Stimulated activated naive B cell treated with anti-CD40 and anti-IgM and Interleukin-4, amounts not matched to agents 10 μg/mL and 1 μg/mL and 100 μg/mL, for 72 hours (primary cell): ENCODE data around the gene TFR2.

Experiments used
- ATAC-seq, 2 donors: fragments of 150-1000 bp; cut with Tn5 transposase; replicated peaks; 2 replicates each; pipeline ENCODE4 v1.10.0; 2021; ENCODE audit warnings: moderate library complexity in 1 of 2
- DNase-seq: peaks from one replicate; pipeline ENCODE4 v3.0.0; 2021
- H3K27ac Mint-ChIP-seq: one replicate; pipeline ENCODE4 v1.8.0; 2022; ENCODE audit warnings: mild to moderate bottlenecking, mixed read lengths
- H3K27me3 Mint-ChIP-seq, 2 donors: one replicate each; pipeline ENCODE4 v1.8.0; 2022; ENCODE audit warnings: mixed read lengths in 2 of 2
- H3K36me3 Mint-ChIP-seq, 2 donors: one replicate each; pipeline ENCODE4 v1.8.0; 2022; ENCODE audit warnings: mixed read lengths in 2 of 2, mild to moderate bottlenecking in 1 of 2
- H3K4me1 Mint-ChIP-seq, 2 donors: one replicate each; pipeline ENCODE4 v1.8.0; 2022; ENCODE audit warnings: mixed read lengths in 2 of 2, mild to moderate bottlenecking in 1 of 2
- H3K4me3 Mint-ChIP-seq, 2 donors: one replicate each; pipeline ENCODE4 v1.8.0; 2022; ENCODE audit warnings: mild to moderate bottlenecking in 2 of 2, mixed read lengths in 2 of 2, moderate library complexity in 1 of 2
- H3K9me3 Mint-ChIP-seq, 2 donors: one replicate each; pipeline ENCODE4 v1.8.0; 2022; ENCODE audit warnings: mixed read lengths in 2 of 2, mild to moderate bottlenecking in 1 of 2

Gene TFR2

GRCh38 chr7:100621554-100621953 lies 19.8 kb downstream of the TFR2 start:
- DNase-seq: no peak
- Mint-ChIP-seq H3K27ac (no peak overlapping the region), H3K9me3 (no peaks in the 10 kb centered on the region)

GRCh38 chr7:100620804-100621203 lies 20.5 kb downstream of the TFR2 start:
- ATAC-seq: no peak
- Mint-ChIP-seq H3K4me3 (no peak overlapping the region), H3K27ac (no peak overlapping the region), H3K9me3 (no peaks in the 10 kb centered on the region), H3K4me1 (no peaks in the 10 kb centered on the region), H3K36me3 (peaks cover 0 to 10% of the 10 kb centered on the region in 2 donors), H3K27me3 (no peaks in the 10 kb centered on the region)
- DNase-seq: no peak

More at GRCh38 chr7:100621554-100621953, 19.8 kb downstream of the TFR2 start:
- H3K4me1 Mint-ChIP-seq: peaks cover 1 to 4% of the 10 kb centered on the region in 2 donors
- peaks cover 0 to 10% of the 10 kb centered on the region in 2 donors for H3K36me3 Mint-ChIP-seq
- H3K27me3 Mint-ChIP-seq: no peaks in the 10 kb centered on the region
- no peak for ATAC-seq
- no peak overlapping the region for H3K4me3 Mint-ChIP-seq

GRCh38 chr7:100620239-100620638 lies 21.1 kb downstream of the TFR2 start:
- H3K27me3 Mint-ChIP-seq: no peaks in the 10 kb centered on the region
- H3K4me3 Mint-ChIP-seq: no peak overlapping the region
- DNase-seq (no peak), ATAC-seq (no peak)
- no peaks in the 10 kb centered on the region for H3K9me3 Mint-ChIP-seq
- H3K27ac Mint-ChIP-seq: no peak overlapping the region
- H3K4me1 Mint-ChIP-seq: no peaks in the 10 kb centered on the region
- peaks cover 0 to 11% of the 10 kb centered on the region in 2 donors for H3K36me3 Mint-ChIP-seq

GRCh38 chr7:100614308-100614861 lies 27.0 kb downstream of the TFR2 start:
- DNase-seq (no peak), ATAC-seq (no peak)
- H3K27me3 Mint-ChIP-seq: no peaks in the 10 kb centered on the region
- peaks cover 5 to 11% of the 10 kb centered on the region in 2 donors for H3K36me3 Mint-ChIP-seq
- no peaks in the 10 kb centered on the region for H3K9me3 Mint-ChIP-seq
- H3K27ac Mint-ChIP-seq: no peak overlapping the region
- H3K4me3 Mint-ChIP-seq: no peak overlapping the region
- peaks cover 8 to 13% of the 10 kb centered on the region in 2 donors for H3K4me1 Mint-ChIP-seq

- peak overlapping the region; percentile 56 for H3K27ac Mint-ChIP-seq
- no peak for ATAC-seq
- peak overlapping the region; percentile 78 to 97 for H3K4me3 Mint-ChIP-seq
- no peaks in the 10 kb centered on the region for H3K9me3 Mint-ChIP-seq
- H3K4me1 Mint-ChIP-seq: peaks cover 8 to 13% of the 10 kb centered on the region in 2 donors
- no peaks in the 10 kb centered on the region for H3K27me3 Mint-ChIP-seq
- DNase-seq: no peak
- peaks cover 5 to 11% of the 10 kb centered on the region in 2 donors for H3K36me3 Mint-ChIP-seq
These were observed 27.8 kb downstream of the TFR2 start for GRCh38 chr7:100613412-100614175.

GRCh38 chr7:100612730-100613390 lies 28.5 kb downstream of the TFR2 start:
- H3K9me3 Mint-ChIP-seq: no peaks in the 10 kb centered on the region
- H3K27me3 Mint-ChIP-seq: no peaks in the 10 kb centered on the region
- H3K36me3 Mint-ChIP-seq: peaks cover 5 to 11% of the 10 kb centered on the region in 2 donors
- ATAC-seq: peak; percentile 1 to 3
- peaks cover 8 to 13% of the 10 kb centered on the region in 2 donors for H3K4me1 Mint-ChIP-seq
- peak overlapping the region; percentile 66 for H3K27ac Mint-ChIP-seq
- H3K4me3 Mint-ChIP-seq: peak overlapping the region; percentile 78 to 97
- DNase-seq: no peak

- H3K9me3 Mint-ChIP-seq: no peaks in the 10 kb centered on the region
- peak within 1 kb of the TSS; percentile 97 to 99 for H3K4me3 Mint-ChIP-seq
- H3K27ac Mint-ChIP-seq: peak within 1 kb of the TSS; percentile 100
- H3K27me3 Mint-ChIP-seq: no peaks in the 10 kb centered on the region
- DNase-seq: peak; percentile 96
- peak; percentile 93 to 94 for ATAC-seq
- peaks cover 8 to 13% of the 10 kb centered on the region in 2 donors for H3K4me1 Mint-ChIP-seq
- peaks cover 5 to 11% of the 10 kb centered on the region in 2 donors for H3K36me3 Mint-ChIP-seq
These were observed 29.2 kb downstream of the TFR2 start, which contains the start of gene MOSPD3 for GRCh38 chr7:100611983-100612729. MOSPD3 (plus strand) TSS chr7:100612540; CDS start chr7:100612792, 252 bp downstream.

- Mint-ChIP-seq H3K27me3 (peaks cover 0 to 5% of the 10 kb centered on the region in 2 donors), H3K4me1 (peaks cover 18 to 23% of the 10 kb centered on the region in 2 donors), H3K4me3 (no peak overlapping the region), H3K9me3 (no peaks in the 10 kb centered on the region), H3K27ac (no peak overlapping the region), H3K36me3 (peaks cover 5 to 7% of the 10 kb centered on the region in 2 donors)
- DNase-seq (no peak), ATAC-seq (no peak)
These were observed 31.4 kb downstream of the TFR2 start for GRCh38 chr7:100609958-100610357.

GRCh38 chr7:100607111-100607510 lies 34.2 kb downstream of the TFR2 start:
- H3K27me3 Mint-ChIP-seq: peaks cover 0 to 5% of the 10 kb centered on the region in 2 donors
- no peak for ATAC-seq
- no peaks in the 10 kb centered on the region for H3K36me3 Mint-ChIP-seq
- no peaks in the 10 kb centered on the region for H3K9me3 Mint-ChIP-seq
- H3K4me3 Mint-ChIP-seq: no peak overlapping the region
- H3K4me1 Mint-ChIP-seq: peaks cover 18 to 23% of the 10 kb centered on the region in 2 donors
- DNase-seq: no peak
- H3K27ac Mint-ChIP-seq: no peak overlapping the region

- ATAC-seq (no peak), DNase-seq (no peak)
- H3K4me3 Mint-ChIP-seq: no peak overlapping the region
- H3K4me1 Mint-ChIP-seq: peaks cover 18 to 23% of the 10 kb centered on the region in 2 donors
- H3K27me3 Mint-ChIP-seq: peaks cover 0 to 5% of the 10 kb centered on the region in 2 donors
- H3K9me3 Mint-ChIP-seq: no peaks in the 10 kb centered on the region
- H3K36me3 Mint-ChIP-seq: no peaks in the 10 kb centered on the region
- H3K27ac Mint-ChIP-seq: no peak overlapping the region
These were observed 35.0 kb downstream of the TFR2 start for GRCh38 chr7:100606313-100606712.

- Mint-ChIP-seq H3K27ac (peak overlapping the region; percentile 59), H3K4me1 (peaks cover 18 to 23% of the 10 kb centered on the region in 2 donors), H3K9me3 (no peaks in the 10 kb centered on the region), H3K27me3 (peaks cover 0 to 5% of the 10 kb centered on the region in 2 donors), H3K36me3 (no peaks in the 10 kb centered on the region), H3K4me3 (peak overlapping the region; percentile 85 to 86)
- ATAC-seq (peak; percentile 38 to 47), DNase-seq (peak; percentile 11)
These were observed 36.1 kb downstream of the TFR2 start for GRCh38 chr7:100604976-100605911.

GRCh38 chr7:100604028-100604975 lies 37.0 kb downstream of the TFR2 start:
- Mint-ChIP-seq H3K27me3 (peaks cover 0 to 5% of the 10 kb centered on the region in 2 donors), H3K36me3 (no peaks in the 10 kb centered on the region)

More at GRCh38 chr7:100604028-100604975, 37.0 kb downstream of the TFR2 start:
- H3K27ac Mint-ChIP-seq: peak overlapping the region; percentile 59
- ATAC-seq (peak; percentile 76), DNase-seq (peak; percentile 54)
- H3K4me3 Mint-ChIP-seq: peak overlapping the region; percentile 85 to 86
- H3K9me3 Mint-ChIP-seq: no peaks in the 10 kb centered on the region
- peaks cover 18 to 23% of the 10 kb centered on the region in 2 donors for H3K4me1 Mint-ChIP-seq
